GM13977 (cell line): ENCODE data around the gene RAD51.
"Not testable (repeated sequence)": the region's sequence is repeated elsewhere in the genome, so short reads cannot be mapped to it uniquely, and the experiment has no call there.

Experiments used
- DNase-seq: peaks from one replicate; pipeline ENCODE4 v3.0.0; 2012; ENCODE audit warnings: low spot score
- in situ Hi-C: fragments of 300-500 bp; cut with MboI; formaldehyde crosslinking; loops from one replicate; pipeline ENCODE4 v1.12.0; 2022; ENCODE audit warnings: low sequenced_read_pairs, low pct_unique_long_range_greater_than_20kb, mixed read lengths, inconsistent platforms; ENCODE audit not compliant: unreplicated experiment
- TF ChIP-seq, protein P1 (sequence below): IDR thresholded peaks from 2 replicates; pipeline ENCODE4 v1.5.1; 2012; ENCODE audit warnings: mild to moderate bottlenecking, control low read depth; ENCODE audit not compliant: insufficient read depth; ENCODE audit errors: extremely low read depth, missing control alignments

The RAD51 gene

DNA sequence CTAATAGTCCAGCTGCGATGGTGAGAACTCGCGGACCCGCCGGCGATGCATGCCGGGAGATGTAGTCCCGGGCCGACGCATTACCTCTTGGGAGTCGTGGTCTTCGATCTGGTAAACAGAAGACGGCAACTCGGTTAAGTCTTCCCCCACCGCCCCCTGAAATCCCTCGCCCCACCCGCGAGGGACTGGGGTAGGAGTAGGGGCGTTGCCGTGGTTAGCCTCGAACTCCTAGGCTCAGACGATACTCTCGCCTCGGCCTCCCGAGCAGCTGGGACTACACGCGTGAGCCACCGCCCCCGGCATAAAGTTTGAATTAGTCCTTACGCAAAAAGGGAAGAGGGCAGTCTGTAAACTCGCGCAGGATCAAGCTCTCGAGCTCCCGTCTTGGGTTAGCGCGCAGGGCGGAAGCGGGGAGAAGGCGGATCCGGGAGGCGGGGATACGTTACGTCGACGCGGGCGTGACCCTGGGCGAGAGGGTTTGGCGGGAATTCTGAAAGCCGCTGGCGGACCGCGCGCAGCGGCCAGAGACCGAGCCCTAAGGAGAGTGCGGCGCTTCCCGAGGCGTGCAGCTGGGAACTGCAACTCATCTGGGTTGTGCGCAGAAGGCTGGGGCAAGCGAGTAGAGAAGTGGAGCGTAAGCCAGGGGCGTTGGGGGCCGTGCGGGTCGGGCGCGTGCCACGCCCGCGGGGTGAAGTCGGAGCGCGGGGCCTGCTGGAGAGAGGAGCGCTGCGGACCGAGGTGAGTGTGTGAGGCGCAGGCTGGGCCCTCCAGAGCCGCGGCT, at the start of gene RAD51:
Gene RAD51 (plus strand): TSS at position 487 of the 781 bp plus-strand sequence. CDS start 3,585 bp downstream, outside the sequence.
- TF ChIP-seq, protein P1, sequence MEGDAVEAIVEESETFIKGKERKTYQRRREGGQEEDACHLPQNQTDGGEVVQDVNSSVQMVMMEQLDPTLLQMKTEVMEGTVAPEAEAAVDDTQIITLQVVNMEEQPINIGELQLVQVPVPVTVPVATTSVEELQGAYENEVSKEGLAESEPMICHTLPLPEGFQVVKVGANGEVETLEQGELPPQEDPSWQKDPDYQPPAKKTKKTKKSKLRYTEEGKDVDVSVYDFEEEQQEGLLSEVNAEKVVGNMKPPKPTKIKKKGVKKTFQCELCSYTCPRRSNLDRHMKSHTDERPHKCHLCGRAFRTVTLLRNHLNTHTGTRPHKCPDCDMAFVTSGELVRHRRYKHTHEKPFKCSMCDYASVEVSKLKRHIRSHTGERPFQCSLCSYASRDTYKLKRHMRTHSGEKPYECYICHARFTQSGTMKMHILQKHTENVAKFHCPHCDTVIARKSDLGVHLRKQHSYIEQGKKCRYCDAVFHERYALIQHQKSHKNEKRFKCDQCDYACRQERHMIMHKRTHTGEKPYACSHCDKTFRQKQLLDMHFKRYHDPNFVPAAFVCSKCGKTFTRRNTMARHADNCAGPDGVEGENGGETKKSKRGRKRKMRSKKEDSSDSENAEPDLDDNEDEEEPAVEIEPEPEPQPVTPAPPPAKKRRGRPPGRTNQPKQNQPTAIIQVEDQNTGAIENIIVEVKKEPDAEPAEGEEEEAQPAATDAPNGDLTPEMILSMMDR = no peak
- peak; percentile 96 for DNase-seq
- in situ Hi-C loops = no loop called here

DNA sequence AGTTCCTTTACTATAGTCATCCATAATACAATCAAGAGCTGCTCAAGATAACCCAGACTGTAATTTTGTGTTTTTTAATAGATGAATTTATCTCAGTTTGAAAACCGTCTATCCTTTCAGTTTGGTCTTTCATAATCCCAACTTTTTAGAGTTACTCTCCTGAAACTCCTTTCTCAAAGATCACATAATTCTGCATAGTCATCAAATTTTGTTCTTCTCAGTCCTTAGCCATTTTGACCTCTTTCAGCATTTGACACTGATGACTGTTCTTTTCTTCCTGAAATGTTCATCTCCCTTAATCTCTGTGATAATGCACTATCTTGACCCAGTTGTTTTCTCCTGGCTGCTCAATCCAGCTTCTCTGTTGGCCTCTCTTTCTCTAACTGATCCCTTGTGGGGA, 47.5 kb upstream of the RAD51 start:
- in situ Hi-C loops = no loop called here
- TF ChIP-seq, protein P1 = no peak
- no peak for DNase-seq

DNA sequence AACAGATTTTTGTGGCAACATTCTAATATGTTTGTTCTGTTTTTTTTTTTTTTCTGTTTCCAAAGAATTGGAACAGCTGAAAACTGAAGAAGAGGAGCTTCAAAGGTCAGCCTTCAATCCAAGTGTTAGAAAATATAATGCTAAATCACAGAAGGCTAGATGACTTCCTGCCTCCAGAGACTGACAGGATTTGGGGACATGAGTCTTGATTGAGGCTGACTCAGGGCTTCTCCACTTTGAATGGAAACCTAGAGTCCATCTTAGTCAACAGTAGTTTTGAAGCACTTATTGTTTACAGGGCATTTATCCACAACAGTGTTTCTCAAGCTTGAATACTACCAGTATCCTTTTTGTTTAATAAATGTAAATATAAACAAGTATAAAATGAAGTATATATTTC, 44.5 kb upstream of the RAD51 start:
- no peak for DNase-seq
- TF ChIP-seq, protein P1 = no peak
- in situ Hi-C loops = no loop called here

DNA sequence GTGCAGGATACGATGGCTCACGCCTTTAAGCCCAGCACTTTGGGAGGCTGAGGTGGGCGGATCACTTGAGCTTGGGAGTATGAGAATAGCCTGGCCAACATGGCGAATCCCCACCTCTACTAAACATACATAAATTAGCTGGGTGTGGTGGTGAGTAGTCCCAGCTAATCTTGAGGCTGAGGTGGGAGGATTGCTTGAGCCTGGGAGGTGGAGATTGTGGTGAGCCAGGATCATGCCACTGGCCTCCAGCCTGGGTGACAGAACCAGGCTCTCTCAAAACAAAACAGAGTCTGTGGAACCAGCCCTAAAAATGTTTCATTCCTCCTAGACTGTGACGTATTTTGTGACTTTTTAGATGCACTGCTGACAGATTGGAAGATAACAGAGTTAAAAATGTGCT, 34.3 kb upstream of the RAD51 start:
- in situ Hi-C loops = no loop called here
- TF ChIP-seq, protein P1 = no peak
- no peak for DNase-seq

DNA sequence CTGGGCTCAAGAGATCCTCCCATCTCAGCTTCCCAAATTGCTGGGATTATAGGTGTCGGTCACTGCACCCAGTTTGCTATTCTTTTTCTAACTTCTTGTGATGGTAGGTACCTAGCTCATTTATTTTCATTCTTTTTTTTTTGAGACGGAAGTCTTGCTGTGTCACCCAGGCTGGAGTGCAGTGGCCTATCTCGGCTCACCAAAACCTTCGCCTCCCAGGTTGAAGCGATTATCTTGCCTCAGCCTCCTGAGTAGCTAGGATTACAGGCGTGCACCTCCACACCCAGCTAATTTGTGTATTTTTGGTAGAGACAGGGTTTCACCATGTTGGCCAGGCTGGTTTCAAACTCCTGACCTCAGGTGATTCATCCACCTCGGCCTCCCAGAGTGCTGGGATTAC, 30.1 kb upstream of the RAD51 start:
- no peak for DNase-seq
- TF ChIP-seq, protein P1 = no peak
- in situ Hi-C loops = no loop called here

DNA sequence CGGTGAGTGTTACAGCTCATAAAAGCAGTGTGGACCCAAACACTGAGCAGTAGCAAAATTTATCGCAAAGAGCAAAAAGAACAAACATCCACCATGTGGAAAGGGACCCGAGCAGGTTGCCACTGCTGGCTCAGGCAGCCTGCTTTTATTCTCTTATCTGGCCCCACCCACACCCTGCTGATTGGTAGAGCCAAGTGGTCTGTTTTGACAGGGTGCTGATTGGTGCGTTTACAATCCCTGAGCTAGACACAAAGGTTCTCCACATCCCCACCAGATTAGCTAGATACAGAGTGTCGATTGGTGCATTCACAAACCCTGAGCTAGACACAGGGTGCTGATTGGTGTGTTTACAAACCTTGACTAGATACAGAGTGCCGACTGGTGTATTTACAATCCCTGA, 18.7 kb upstream of the RAD51 start:
- DNase-seq, in situ Hi-C loops: not testable (repeated sequence)

DNA sequence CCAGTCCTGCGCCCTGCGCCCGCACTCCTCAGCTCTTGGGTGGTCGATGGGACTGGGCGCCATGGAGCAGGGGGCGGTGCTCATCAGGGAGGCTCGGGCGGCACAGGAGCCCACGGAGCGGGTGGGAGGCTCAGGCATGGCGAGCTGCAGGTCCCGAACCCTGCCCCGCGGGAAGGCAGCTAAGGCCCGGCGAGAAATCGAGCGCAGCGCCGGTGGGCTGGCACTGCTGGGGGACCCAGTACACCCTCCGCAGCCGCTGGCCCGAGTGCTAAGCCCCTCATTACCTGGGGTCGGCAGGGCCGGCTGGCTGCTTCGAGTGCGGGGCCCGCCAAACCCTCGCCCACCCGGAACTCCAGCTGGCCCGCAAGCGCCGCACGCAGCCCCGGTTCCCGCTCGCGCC, 18.1 kb upstream of the RAD51 start:
- DNase-seq, in situ Hi-C loops: not testable (repeated sequence)

DNA sequence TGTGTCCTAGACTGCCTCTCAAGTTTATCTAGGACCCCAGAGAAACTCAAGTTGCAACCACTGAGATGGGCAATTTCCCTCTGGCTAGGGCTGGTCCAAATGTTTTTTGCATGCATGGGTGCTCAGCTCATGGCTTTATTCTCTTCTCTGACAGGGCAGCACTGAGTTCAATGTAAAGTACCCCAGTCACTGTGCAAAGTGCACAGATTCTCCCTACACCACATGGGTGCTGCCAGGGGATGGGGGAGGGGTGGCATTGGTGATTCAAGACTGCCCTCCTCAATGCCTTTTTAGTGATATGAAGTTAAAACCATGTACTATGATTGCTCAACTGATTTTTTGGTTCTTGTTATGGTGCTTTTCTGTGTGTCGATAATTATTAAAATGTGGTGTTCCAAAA, 14.8 kb upstream of the RAD51 start:
- no peak for DNase-seq
- TF ChIP-seq, protein P1 = no peak
- in situ Hi-C loops = no loop called here

DNA sequence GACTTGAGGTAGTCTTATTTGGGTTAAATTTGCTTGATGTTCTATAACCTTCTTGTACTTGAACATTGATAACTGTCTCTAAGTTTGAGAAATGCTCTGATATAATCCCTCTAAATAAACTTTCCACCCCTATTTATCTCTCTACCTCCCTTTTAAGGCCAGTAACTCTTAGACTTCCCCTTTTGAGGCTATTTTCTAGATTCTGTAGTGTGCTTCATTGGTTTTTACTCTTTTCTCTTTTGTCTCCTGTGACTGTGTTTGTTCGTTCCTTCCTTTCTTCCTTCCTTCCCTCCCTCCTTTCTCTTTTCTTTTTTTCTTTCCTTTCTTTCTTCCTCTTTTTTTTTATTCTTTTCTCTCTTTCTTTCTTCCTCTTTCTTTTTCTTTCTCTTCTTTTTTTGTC, 14.0 kb upstream of the RAD51 start:
- in situ Hi-C loops, DNase-seq: not testable (repeated sequence)
